CD4-positive, alpha-beta T cell treated with Interleukin-6 for 4 hours (primary cell): ENCODE measurements around the gene ULK1.
A peak's percentile ranks its signal among the peaks of the same experiment; 100 is the strongest.
"Not testable (repeated sequence)": the region's sequence is repeated elsewhere in the genome, so short reads cannot be mapped to it uniquely, and the experiment has no call there.

ENCODE experiments used
- DNase-seq: peaks from one replicate; pipeline ENCODE4 v3.0.0-alpha.2; 2020; ENCODE audit warnings: mixed read lengths

The ULK1 gene

DNA sequence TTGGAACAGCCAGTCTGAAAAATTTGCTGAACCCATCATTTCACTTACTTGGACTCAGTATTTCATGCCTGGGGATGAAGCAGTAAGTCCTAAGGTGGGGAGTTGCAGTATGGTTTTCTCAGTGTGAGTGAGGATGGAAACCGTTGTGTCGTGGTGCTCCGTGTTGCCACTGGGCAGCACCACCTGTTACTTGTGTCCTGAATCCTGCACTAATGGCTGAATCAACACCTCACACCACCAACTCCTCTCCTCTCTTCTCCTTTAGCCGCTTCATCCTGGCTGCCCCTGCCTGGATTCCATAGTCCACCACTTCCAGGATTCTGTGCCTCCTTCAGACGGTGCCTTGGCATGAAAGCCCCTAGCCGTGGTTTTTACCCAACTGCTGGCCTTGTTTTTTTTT, 52.3 kb downstream of the ULK1 start:
- no peak for DNase-seq

GRCh38 chr12:131947482-131948027, 53.1 kb downstream of the ULK1 start:
- no peak for DNase-seq

DNA sequence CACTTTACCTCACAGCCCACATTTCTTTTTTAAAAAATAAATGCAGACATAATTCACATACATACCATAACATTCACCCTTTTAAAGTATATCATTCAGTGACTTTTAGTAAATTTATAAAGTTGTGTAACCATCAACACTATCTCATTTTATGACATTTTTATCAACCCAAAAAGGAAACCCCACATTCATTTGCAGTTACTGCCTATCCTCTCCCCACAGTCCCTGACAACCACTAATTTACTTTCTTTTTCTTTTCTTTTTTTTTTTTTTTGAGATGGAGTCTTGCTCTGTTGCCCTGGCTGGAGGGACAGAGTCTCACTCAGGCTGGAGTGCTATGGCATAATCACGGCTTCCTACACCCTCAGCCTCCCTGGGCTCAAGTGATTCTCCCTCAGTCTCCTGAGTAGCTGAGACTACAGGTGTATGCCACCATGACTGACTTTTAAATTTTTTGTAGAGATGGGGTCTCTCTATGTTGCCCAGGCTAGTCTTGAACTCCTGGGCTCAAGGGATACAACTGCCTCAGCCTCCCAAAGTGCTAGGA, 53.8 kb downstream of the ULK1 start:
- no peak for DNase-seq

DNA sequence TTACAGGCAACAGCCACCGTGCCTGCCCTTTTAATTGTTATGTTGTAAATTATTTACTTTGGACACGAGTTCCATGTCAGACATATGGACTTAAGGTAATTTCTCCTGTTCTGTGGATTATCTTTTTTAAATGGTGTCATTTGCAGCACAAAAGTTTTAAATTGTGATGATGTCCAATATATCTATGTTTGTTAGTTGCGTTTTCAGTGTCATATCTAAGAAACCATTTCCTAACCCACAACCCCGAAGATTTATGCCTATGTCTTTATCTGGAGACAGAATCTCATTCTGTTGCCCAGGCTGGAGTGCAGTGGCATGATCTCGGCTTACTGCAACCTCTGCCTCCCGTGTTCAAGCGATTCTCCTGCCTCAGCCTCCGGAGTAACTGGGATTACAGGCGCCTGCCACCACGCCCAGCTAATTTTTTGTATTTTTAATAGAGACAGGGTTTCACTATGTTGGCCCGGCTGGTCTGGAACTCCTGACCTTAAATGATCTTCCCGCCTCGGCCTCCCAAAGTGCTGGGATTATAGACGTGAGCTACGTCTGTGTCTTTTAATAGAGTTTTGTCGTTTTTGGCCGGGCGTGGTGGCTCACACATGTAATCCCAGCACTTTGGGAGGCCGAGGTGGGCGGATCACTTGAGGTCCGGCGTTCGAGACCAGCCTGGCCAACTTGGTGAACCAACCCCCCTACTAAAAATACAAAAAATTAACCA, 54.5 kb downstream of the ULK1 start:
- DNase-seq: not testable (repeated sequence)

DNA sequence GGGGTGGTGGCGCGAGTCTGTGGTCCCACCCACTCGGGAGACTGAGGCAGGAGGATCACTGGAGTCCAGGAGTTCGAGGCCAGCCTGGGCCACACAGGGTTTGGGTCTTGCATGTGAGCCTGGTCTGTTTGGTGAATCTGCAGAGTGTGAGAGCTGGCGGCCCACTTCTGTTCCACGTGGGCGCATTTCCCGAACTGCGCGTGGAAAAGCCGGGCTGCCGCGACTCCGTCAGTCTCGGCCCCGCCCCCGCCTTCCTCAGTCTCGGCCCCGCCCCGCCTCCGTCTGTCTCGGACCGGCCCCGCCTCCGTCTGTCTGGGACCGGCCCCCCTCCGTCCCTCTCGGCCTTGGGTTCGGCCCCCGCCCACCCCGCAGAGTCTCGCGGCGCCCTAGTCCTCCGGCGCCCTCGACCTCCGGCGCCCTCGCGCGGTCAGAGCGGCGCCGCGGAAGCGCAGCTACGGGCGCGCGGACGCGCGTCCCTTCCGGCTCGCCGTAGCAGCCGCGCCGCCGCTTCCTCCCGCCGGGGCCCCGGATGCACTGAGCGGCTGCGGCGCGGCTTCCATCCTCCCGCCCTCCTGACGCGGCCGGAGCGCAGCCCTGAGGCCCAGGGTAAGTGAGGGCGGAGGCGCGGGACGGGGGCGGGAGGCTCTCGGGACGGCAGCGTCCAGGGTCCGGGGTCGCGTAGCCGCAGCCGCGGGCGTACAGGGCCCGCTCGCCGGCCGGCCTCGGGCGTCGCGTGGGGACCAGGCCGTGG, 55.2 kb downstream of the ULK1 start, which contains the start of gene EP400:
EP400 (plus strand) TSS at position 512 of the 751 bp plus-strand sequence. CDS start 10,678 bp downstream, outside the sequence.
- peak; percentile 98 for DNase-seq

GRCh38 chr12:131950182-131950913, 55.9 kb downstream of the ULK1 start:
- DNase-seq: peak; percentile 27

DNA sequence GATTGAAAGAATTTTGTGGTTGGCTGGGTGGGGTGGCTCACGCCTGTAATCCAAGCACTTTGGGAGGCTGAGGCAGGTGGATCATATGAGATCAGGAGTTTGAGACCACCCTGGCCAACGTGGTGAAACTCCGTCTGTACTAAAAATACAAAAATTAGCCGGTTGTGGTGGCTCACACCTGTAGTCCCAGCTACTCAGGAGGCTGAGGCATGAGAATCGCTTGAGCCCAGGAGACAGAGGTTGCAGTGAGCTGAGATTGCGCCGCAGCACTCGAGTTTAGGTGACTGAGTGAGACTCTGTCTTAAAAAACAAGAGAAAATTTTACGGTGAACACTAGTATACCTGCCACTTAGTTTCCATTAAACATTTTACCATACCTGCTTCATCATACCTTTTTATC, 59.4 kb downstream of the ULK1 start:
- DNase-seq: not testable (repeated sequence)

DNA sequence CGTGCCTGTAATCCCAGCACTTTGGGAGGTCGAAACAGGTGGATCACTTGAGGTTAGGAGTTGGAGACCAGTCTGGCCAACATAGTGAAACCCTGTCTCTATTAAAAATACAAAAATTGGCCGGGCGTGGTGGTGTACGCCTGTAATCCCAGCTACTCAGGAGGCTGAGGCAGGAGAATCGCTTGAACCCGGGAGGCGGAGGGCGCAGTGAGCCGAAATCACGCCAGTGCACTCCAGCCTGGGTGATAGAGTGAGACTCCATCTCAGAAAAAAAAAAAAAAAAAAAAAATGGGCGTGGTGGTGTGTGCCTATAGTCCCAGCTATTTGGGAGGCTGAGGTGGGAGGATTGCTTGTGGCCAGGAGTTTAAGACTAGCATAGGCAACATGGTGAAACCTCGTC, 60.0 kb downstream of the ULK1 start:
- not testable (repeated sequence) for DNase-seq

DNA sequence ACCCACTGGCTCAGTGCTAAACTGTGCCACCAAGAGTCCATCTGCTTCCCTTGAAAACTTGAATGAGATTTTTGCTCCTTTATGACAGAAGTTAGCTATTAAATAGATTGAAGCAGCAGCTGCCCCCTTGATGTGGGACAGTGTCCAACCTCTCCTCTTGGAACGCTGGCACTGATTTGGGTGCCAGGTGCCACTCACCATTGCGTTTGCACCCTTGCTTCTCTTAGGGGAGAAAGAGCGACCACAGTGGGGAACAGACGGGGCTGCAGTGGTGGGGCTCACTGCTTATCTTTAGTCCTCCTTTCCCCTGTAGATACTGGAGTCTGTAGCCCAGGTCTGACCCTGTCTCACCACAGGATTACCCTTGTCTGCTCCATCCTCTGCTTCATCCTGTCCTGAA, 64.7 kb downstream of the ULK1 start:
- no peak for DNase-seq

DNA sequence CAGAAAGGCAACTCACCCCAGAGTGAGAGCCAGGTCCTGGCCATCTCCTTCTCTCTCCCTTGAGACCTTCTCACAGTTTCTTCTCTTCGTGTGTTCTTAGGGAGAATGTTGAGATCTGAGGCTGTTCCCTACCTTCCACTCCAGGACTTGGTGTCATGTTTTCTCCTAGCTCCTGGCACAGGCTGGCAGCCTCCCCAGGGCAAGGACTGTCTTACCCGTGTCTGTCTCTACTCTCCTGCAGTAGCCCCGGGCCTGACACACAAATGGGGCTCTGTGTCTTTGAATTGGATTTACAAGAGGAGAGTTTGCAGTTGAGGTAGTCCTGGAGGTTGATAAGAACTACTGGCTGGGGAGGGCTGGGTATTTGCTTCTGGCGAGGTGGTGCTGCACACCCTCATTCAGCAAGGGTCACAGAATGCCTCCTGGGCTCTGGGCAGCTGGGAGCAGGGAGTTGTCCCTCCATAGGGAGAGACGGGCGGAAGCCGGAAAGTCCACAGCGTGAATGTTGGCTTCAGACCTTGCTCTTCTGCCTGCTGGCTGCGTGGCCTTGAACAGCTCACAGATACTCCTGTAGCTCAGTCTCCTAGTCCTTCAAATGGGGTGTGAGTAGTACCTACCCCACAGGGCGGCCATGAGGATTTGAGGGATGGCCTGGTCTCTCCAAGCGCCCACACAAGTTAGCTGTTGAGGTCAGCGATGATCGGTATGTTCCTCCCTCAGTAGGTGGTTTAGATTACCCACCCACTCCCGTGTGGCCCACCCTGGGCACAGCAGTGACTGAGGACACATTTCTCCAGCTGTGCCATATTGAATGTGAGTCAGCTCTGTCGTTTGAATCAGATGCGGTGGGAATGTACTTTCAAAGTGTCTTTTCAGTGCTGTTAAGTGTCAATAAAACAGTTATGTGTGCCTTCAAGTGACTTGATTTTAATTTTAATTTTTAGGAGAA, 65.5 kb downstream of the ULK1 start:
- DNase-seq: no peak

DNA sequence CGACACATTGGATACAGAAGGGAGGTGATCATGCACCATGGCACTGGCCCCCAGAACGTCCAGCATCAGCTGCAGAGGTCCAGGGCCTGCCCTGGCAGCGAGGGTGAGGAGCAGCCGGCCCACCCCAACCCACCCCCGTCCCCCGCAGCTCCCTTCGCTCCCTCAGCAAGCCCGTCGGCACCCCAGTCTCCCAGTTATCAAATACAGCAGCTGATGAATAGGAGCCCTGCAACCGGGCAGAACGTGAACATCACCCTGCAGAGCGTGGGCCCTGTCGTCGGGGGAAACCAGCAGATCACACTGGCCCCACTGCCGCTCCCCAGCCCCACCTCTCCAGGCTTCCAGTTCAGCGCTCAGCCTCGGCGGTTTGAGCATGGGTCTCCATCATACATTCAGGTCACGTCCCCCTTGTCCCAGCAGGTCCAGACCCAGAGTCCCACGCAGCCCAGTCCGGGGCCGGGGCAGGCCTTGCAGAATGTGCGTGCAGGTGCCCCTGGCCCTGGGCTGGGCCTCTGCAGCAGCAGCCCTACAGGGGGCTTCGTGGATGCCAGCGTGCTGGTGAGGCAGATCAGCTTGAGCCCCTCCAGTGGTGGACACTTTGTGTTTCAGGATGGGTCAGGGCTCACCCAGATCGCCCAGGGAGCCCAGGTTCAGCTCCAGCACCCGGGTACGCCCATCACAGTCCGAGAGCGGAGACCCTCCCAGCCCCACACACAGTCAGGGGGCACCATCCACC, 66.3 kb downstream of the ULK1 start:
- not testable (repeated sequence) for DNase-seq

DNA sequence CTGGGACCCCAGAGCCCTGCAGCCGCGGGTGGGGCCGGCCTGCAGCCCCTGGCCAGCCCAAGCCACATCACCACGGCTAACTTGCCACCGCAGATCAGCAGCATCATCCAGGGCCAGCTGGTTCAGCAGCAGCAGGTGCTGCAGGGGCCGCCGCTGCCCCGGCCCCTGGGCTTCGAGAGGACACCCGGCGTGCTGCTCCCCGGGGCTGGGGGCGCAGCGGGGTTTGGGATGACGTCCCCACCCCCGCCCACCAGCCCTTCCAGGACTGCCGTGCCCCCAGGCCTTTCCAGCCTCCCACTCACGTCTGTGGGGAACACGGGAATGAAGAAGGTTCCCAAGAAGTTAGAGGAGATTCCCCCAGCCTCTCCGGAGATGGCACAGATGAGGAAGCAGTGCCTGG, 66.9 kb downstream of the ULK1 start:
- DNase-seq: not testable (repeated sequence)

GRCh38 chr12:131962069-131962468, 67.6 kb downstream of the ULK1 start:
- no peak for DNase-seq

GRCh38 chr12:131963381-131963780, 69.0 kb downstream of the ULK1 start:
- peak; percentile 63 for DNase-seq

GRCh38 chr12:131965073-131965472, 70.7 kb downstream of the ULK1 start:
- no peak for DNase-seq

- DNase-seq: no peak
Observed at GRCh38 chr12:131971226-131971625, 76.8 kb downstream of the ULK1 start.
